Neural progenitor cell (in vitro differentiated cells): Measurements from ENCODE around the gene CD320. TPM values are rescaled to one million over a fixed set of nuclear protein-coding genes. Genes with fewer than 3 reads are reported as not detected.

Experiments
- DNase-seq: peaks from one replicate; pipeline ENCODE4 v3.0.0-alpha.2; 2016; ENCODE audit warnings: low spot score
- H2AFZ ChIP-seq: fragments of 200-600 bp; sonication (generic); replicated peaks from 2 replicates; pipeline ENCODE4 v1.6.1; 2016; ENCODE audit warnings: antibody characterized with exemption
- H3F3A ChIP-seq: fragments of 200-600 bp; sonication (generic); 2 replicates; pipeline ENCODE4 v1.6.1; 2016; ENCODE audit warnings: antibody characterized with exemption, low read depth
- H3K27ac ChIP-seq: fragments of 200-600 bp; sonication (generic); 2 replicates; pipeline ENCODE4 v1.5.1; 2016; ENCODE audit warnings: mild to moderate bottlenecking
- H3K27me3 ChIP-seq: fragments of 200-600 bp; sonication (generic); 2 replicates; pipeline ENCODE4 v1.6.1; 2016; ENCODE audit warnings: mild to moderate bottlenecking, moderate library complexity
- H3K36me3 ChIP-seq: fragments of 200-600 bp; sonication (generic); 2 replicates; pipeline ENCODE4 v1.5.1; 2016
- H3K4me1 ChIP-seq: fragments of 200-600 bp; sonication (generic); 2 replicates; pipeline ENCODE4 v1.6.1; 2016; ENCODE audit warnings: mixed run types
- H3K4me2 ChIP-seq: fragments of 200-600 bp; sonication (generic); 2 replicates; pipeline ENCODE4 v1.6.1; 2016
- H3K4me3 ChIP-seq: fragments of 200-600 bp; sonication (generic); 2 replicates; pipeline ENCODE4 v1.5.1; 2016
- H3K79me2 ChIP-seq: fragments of 200-600 bp; sonication (generic); 2 replicates; pipeline ENCODE4 v1.6.1; 2016; ENCODE audit warnings: low read depth
- H3K9ac ChIP-seq: fragments of 200-600 bp; sonication (generic); 2 replicates; pipeline ENCODE4 v1.6.1; 2016
- H3K9me3 ChIP-seq: fragments of 200-600 bp; sonication (generic); 2 replicates; pipeline ENCODE4 v1.5.1; 2016; ENCODE audit warnings: low read depth
- H4K20me1 ChIP-seq: fragments of 200-600 bp; sonication (generic); 2 replicates; pipeline ENCODE4 v1.6.1; 2016; ENCODE audit warnings: low read depth
- H3K27ac Mint-ChIP-seq: 3 replicates; pipeline ENCODE4 v1.8.0; 2021; ENCODE audit warnings: mixed read lengths
- H3K27me3 Mint-ChIP-seq: 2 replicates; pipeline ENCODE4 v1.8.0; 2022; ENCODE audit warnings: low read depth, mild to moderate bottlenecking, inconsistent platforms, moderate library complexity, mixed read lengths; ENCODE audit not compliant: insufficient read depth
- H3K36me3 Mint-ChIP-seq: 3 replicates; pipeline ENCODE4 v1.8.0; 2021; ENCODE audit warnings: mixed read lengths
- H3K4me1 Mint-ChIP-seq: 3 replicates; pipeline ENCODE4 v1.8.0; 2021; ENCODE audit warnings: mixed read lengths
- H3K4me3 Mint-ChIP-seq: 3 replicates; pipeline ENCODE4 v1.8.0; 2021; ENCODE audit warnings: mild to moderate bottlenecking, moderate library complexity, mixed read lengths
- H3K9me3 Mint-ChIP-seq: 3 replicates; pipeline ENCODE4 v1.8.0; 2020; ENCODE audit warnings: mixed read lengths
- CTCF ChIP-seq: fragments of 200-600 bp; sonication (generic); IDR thresholded peaks from 2 replicates; pipeline ENCODE4 v1.5.1; 2017; ENCODE audit warnings: antibody characterized with exemption, mild to moderate bottlenecking
- EZH2 ChIP-seq: fragments of 200-600 bp; sonication (generic); IDR thresholded peaks from 2 replicates; pipeline ENCODE4 v1.6.1; 2017; ENCODE audit warnings: antibody characterized with exemption, mild to moderate bottlenecking, moderate library complexity
- EZH2phosphoT487 ChIP-seq: fragments of 200-600 bp; sonication (generic); IDR thresholded peaks from 2 replicates; pipeline ENCODE4 v1.6.1; 2017; ENCODE audit warnings: antibody characterized with exemption
- total RNA-seq: library from RNA; depleted of rRNA; stranded (reverse); fragments of >200 nt; gene quantifications from 2 replicates; pipeline ENCODE4 v1.2.3, GENCODE V29; 2015; ENCODE audit warnings: low replicate concordance

Gene CD320
- total RNA-seq, 1 donor from 2014 or later = 22.4 TPM

DNA sequence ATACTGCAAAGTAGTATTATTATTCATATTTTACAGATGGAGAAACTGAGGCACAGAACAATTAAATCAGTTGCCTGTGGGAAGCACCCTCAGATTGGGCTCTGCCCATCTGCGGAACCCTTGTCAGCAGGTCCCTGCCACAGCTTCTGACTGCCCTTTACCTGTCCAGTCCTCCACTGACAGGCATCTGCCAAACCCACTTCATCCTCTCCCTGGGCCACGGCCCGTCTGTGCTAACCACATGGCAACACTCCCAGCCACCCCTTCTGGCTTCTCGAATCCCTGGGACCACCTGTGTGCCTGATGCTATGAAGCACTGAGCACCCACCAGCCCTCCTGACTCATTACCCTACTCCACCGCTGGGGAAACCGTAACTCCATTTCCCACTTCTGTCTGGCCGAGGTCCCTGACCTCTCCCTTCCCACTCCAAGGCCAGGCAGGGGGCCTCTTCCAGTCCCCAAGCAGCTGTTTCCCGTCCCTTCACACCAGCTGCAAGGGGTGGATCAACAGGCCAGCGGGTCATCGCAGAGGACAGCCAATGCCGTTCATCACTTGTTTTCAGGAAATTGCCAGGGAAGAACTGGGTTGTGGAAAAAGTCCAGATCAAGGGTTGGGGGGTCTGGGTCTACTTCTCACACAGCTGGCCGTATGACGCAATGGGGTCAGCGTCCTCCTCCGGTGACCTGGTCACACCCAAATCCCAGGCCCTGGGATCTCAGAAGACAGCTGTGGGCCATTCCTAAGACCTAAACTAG lies 32.4 kb upstream of the CD320 start:
- no peak overlapping the region for H3K4me3 ChIP-seq
- peaks cover 6% of the 10 kb centered on the region for H4K20me1 ChIP-seq
- H2AFZ ChIP-seq = no peak overlapping the region
- peak overlapping the region; percentile 22 for H3K4me2 ChIP-seq
- H3K9me3 ChIP-seq = no peaks in the 10 kb centered on the region
- Mint-ChIP-seq H3K4me1 (peaks cover 6% of the 10 kb centered on the region), H3K9me3 (no peaks in the 10 kb centered on the region), H3K4me3 (peak overlapping the region; percentile 18), H3K27ac (peak overlapping the region; percentile 81), H3K27me3 (peaks cover 42% of the 10 kb centered on the region), H3K36me3 (no peaks in the 10 kb centered on the region)
- H3K4me1 ChIP-seq = no peaks in the 10 kb centered on the region
- TF ChIP-seq EZH2phosphoT487 (no peak), CTCF (peak; percentile 25)
- peak; percentile 44 for DNase-seq
- H3K27me3 ChIP-seq = peaks cover 91% of the 10 kb centered on the region
- no peaks in the 10 kb centered on the region for H3K36me3 ChIP-seq
- peaks cover 17% of the 10 kb centered on the region for H3F3A ChIP-seq
- no peak overlapping the region for H3K9ac ChIP-seq
- H3K79me2 ChIP-seq = no peaks in the 10 kb centered on the region
- H3K27ac ChIP-seq = no peak overlapping the region

- H2AFZ ChIP-seq = no peak overlapping the region
- H3F3A ChIP-seq = peaks cover 17% of the 10 kb centered on the region
- no peaks in the 10 kb centered on the region for H3K9me3 ChIP-seq
- H3K27me3 ChIP-seq = peaks cover 92% of the 10 kb centered on the region
- H3K36me3 Mint-ChIP-seq = no peaks in the 10 kb centered on the region
- DNase-seq = no peak
- peaks cover 6% of the 10 kb centered on the region for H3K4me1 Mint-ChIP-seq
- no peak for TF ChIP-seq EZH2phosphoT487
- no peak for TF ChIP-seq CTCF
- no peak for TF ChIP-seq EZH2
- H3K9me3 Mint-ChIP-seq = no peaks in the 10 kb centered on the region
- H3K4me1 ChIP-seq = peaks cover under 1% of the 10 kb centered on the region
- H3K9ac ChIP-seq = no peak overlapping the region
- H3K27ac ChIP-seq = no peak overlapping the region
- no peaks in the 10 kb centered on the region for H3K36me3 ChIP-seq
- no peak overlapping the region for H3K4me3 Mint-ChIP-seq
- H4K20me1 ChIP-seq = peaks cover 15% of the 10 kb centered on the region
- peaks cover 46% of the 10 kb centered on the region for H3K27me3 Mint-ChIP-seq
- no peaks in the 10 kb centered on the region for H3K79me2 ChIP-seq
- no peak overlapping the region for H3K4me2 ChIP-seq
- H3K4me3 ChIP-seq = no peak overlapping the region
- no peak overlapping the region for H3K27ac Mint-ChIP-seq
Measured at GRCh38 chr19:8338835-8339234, 30.7 kb upstream of the CD320 start.

GRCh38 chr19:8337728-8338127 lies 29.6 kb upstream of the CD320 start:
- peaks cover 6% of the 10 kb centered on the region for H3K4me1 Mint-ChIP-seq
- Histone ChIP-seq H4K20me1 (peaks cover 19% of the 10 kb centered on the region), H3F3A (peaks cover 21% of the 10 kb centered on the region), H3K4me3 (no peak overlapping the region), H3K27me3 (peaks cover 92% of the 10 kb centered on the region), H3K9ac (no peak overlapping the region), H3K4me2 (no peak overlapping the region), H3K4me1 (peaks cover 9% of the 10 kb centered on the region), H2AFZ (no peak overlapping the region), H3K27ac (no peak overlapping the region), H3K9me3 (no peaks in the 10 kb centered on the region), H3K36me3 (no peaks in the 10 kb centered on the region), H3K79me2 (no peaks in the 10 kb centered on the region)
- no peak for DNase-seq
- no peak overlapping the region for H3K4me3 Mint-ChIP-seq
- H3K27me3 Mint-ChIP-seq = peaks cover 41% of the 10 kb centered on the region
- no peaks in the 10 kb centered on the region for H3K9me3 Mint-ChIP-seq
- peak overlapping the region; percentile 85 for H3K27ac Mint-ChIP-seq
- no peaks in the 10 kb centered on the region for H3K36me3 Mint-ChIP-seq
- TF ChIP-seq EZH2phosphoT487 = no peak
- TF ChIP-seq EZH2 = no peak
- no peak for TF ChIP-seq CTCF
